Measurements from ENCODE around the gene RACGAP1.

RACGAP1 gene

GRCh38 chr12:49944046-49944445 is 81.2 kb downstream of the RACGAP1 start:
- no peak for TF ChIP-seq ZNF70 (CRISPR knock-in tag; IDR thresholded peaks at IDR 0.05)
- no peak for TF ChIP-seq OSR1 (CRISPR knock-in tag; IDR thresholded peaks at IDR 0.05)
- TF ChIP-seq ESRRG (CRISPR knock-in tag; IDR thresholded peaks at IDR 0.05): no peak
- no peak for TF ChIP-seq ZNF565 (CRISPR knock-in tag; conservative IDR thresholded peaks at IDR 0.05; ENCODE audit: low read depth)
- no peak for TF ChIP-seq CSDC2 (CRISPR knock-in tag; IDR thresholded peaks at IDR 0.05)
- no peak for TF ChIP-seq BACH2 (CRISPR knock-in tag; IDR thresholded peaks at IDR 0.05; ENCODE audit: borderline replicate concordance)
- no peak for TF ChIP-seq ZNF8 (CRISPR knock-in tag; IDR thresholded peaks at IDR 0.05)
- TF ChIP-seq, protein P1, sequence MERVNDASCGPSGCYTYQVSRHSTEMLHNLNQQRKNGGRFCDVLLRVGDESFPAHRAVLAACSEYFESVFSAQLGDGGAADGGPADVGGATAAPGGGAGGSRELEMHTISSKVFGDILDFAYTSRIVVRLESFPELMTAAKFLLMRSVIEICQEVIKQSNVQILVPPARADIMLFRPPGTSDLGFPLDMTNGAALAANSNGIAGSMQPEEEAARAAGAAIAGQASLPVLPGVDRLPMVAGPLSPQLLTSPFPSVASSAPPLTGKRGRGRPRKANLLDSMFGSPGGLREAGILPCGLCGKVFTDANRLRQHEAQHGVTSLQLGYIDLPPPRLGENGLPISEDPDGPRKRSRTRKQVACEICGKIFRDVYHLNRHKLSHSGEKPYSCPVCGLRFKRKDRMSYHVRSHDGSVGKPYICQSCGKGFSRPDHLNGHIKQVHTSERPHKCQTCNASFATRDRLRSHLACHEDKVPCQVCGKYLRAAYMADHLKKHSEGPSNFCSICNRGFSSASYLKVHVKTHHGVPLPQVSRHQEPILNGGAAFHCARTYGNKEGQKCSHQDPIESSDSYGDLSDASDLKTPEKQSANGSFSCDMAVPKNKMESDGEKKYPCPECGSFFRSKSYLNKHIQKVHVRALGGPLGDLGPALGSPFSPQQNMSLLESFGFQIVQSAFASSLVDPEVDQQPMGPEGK (CRISPR knock-in tag; IDR thresholded peaks at IDR 0.05; ENCODE audit: borderline replicate concordance): no peak
- no peak for TF ChIP-seq SNAI2 (CRISPR knock-in tag; IDR thresholded peaks at IDR 0.05)
- no peak for ATAC-seq

DNA sequence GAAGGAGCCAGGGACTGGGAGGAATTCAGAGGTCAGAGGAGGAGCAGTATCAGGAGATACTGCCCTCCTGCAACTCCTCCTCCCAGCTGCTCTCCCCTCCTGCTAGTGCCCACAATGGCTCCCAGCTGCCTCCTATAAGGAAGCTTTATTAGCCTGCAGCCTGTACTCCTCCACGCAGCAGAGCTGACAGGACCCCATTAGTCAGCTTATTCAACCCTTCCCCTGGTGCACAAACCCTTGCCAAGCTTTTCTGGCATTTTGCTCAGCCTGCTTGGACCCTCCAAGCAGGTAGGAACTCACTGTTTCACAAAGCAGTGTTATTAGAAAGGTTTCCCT is 81.7 kb downstream of the RACGAP1 start:
- ATAC-seq: no peak
- TF ChIP-seq, protein P2, sequence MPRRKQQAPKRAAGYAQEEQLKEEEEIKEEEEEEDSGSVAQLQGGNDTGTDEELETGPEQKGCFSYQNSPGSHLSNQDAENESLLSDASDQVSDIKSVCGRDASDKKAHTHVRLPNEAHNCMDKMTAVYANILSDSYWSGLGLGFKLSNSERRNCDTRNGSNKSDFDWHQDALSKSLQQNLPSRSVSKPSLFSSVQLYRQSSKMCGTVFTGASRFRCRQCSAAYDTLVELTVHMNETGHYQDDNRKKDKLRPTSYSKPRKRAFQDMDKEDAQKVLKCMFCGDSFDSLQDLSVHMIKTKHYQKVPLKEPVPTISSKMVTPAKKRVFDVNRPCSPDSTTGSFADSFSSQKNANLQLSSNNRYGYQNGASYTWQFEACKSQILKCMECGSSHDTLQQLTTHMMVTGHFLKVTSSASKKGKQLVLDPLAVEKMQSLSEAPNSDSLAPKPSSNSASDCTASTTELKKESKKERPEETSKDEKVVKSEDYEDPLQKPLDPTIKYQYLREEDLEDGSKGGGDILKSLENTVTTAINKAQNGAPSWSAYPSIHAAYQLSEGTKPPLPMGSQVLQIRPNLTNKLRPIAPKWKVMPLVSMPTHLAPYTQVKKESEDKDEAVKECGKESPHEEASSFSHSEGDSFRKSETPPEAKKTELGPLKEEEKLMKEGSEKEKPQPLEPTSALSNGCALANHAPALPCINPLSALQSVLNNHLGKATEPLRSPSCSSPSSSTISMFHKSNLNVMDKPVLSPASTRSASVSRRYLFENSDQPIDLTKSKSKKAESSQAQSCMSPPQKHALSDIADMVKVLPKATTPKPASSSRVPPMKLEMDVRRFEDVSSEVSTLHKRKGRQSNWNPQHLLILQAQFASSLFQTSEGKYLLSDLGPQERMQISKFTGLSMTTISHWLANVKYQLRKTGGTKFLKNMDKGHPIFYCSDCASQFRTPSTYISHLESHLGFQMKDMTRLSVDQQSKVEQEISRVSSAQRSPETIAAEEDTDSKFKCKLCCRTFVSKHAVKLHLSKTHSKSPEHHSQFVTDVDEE (CRISPR knock-in tag; IDR thresholded peaks at IDR 0.05): no peak
- TF ChIP-seq ARNTL (CRISPR knock-in tag; IDR thresholded peaks at IDR 0.05; ENCODE audit: borderline replicate concordance, low read depth) (no peak), ZNF565 (CRISPR knock-in tag; conservative IDR thresholded peaks at IDR 0.05; ENCODE audit: low read depth) (no peak), SNAI2 (CRISPR knock-in tag; IDR thresholded peaks at IDR 0.05) (no peak), PPARA (CRISPR knock-in tag; IDR thresholded peaks at IDR 0.05; ENCODE audit: borderline replicate concordance) (no peak), ZFP3 (CRISPR knock-in tag; IDR thresholded peaks at IDR 0.05) (no peak), ZC3H10 (CRISPR knock-in tag; IDR thresholded peaks at IDR 0.05) (no peak)

DNA sequence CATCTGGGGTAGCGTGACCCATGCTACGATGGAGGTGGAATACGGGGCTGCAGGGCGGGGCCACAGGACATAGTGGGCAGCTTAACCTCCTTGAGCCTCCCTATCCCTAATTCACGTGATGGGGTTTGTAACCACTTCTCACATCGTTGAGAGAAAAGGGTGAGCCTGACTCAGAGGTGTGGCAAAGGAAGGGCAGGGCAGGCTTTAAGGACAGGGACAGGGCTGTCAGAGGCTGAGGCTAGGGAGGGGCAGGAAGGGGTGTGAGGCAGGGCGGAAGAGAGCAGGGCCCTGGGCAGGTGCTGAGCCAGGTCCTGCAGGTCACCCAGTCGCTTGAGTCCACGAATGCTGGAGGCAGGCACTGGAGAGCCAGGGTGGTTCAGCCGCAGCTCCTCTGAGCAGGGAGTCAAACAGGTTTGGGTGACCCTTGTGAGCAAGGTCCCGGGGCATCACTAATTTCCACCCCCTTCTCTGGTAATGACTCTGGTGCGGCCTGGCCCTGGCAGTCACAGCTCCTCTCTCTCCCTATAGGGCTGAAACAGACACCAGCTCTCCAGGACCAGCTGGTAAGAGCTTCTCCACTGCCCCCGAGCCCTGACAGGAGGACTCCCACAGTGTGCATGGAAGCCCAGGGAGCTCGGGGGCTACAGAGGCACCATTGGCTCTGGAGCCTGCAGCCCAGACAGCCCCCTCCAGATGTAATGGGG is 82.2 kb downstream of the RACGAP1 start:
- no peak for ATAC-seq
- TF ChIP-seq, protein P3, sequence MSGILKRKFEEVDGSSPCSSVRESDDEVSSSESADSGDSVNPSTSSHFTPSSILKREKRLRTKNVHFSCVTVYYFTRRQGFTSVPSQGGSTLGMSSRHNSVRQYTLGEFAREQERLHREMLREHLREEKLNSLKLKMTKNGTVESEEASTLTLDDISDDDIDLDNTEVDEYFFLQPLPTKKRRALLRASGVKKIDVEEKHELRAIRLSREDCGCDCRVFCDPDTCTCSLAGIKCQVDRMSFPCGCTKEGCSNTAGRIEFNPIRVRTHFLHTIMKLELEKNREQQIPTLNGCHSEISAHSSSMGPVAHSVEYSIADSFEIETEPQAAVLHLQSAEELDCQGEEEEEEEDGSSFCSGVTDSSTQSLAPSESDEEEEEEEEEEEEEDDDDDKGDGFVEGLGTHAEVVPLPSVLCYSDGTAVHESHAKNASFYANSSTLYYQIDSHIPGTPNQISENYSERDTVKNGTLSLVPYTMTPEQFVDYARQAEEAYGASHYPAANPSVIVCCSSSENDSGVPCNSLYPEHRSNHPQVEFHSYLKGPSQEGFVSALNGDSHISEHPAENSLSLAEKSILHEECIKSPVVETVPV (CRISPR knock-in tag; IDR thresholded peaks at IDR 0.05): no peak
- TF ChIP-seq TOX (CRISPR knock-in tag; IDR thresholded peaks at IDR 0.05; ENCODE audit: borderline replicate concordance) (no peak), BACH2 (CRISPR knock-in tag; IDR thresholded peaks at IDR 0.05; ENCODE audit: borderline replicate concordance) (no peak), PPARA (CRISPR knock-in tag; IDR thresholded peaks at IDR 0.05; ENCODE audit: borderline replicate concordance) (no peak), ZFP30 (CRISPR knock-in tag; IDR thresholded peaks at IDR 0.05) (no peak), ISL1 (CRISPR knock-in tag; IDR thresholded peaks at IDR 0.05) (no peak), GLIS3 (CRISPR knock-in tag; IDR thresholded peaks at IDR 0.05) (no peak), OSR1 (CRISPR knock-in tag; IDR thresholded peaks at IDR 0.05) (no peak), RARB (CRISPR knock-in tag; IDR thresholded peaks at IDR 0.05) (no peak), ZFP3 (CRISPR knock-in tag; IDR thresholded peaks at IDR 0.05) (no peak), ZNF565 (CRISPR knock-in tag; conservative IDR thresholded peaks at IDR 0.05; ENCODE audit: low read depth) (no peak), CREB5 (CRISPR knock-in tag; IDR thresholded peaks at IDR 0.05; ENCODE audit: low read depth) (no peak), TCF4 (CRISPR knock-in tag; IDR thresholded peaks at IDR 0.05; ENCODE audit: borderline replicate concordance) (no peak), ARNTL (CRISPR knock-in tag; IDR thresholded peaks at IDR 0.05; ENCODE audit: borderline replicate concordance, low read depth) (no peak), SNAI2 (CRISPR knock-in tag; IDR thresholded peaks at IDR 0.05) (no peak)
- TF ChIP-seq, protein P4, sequence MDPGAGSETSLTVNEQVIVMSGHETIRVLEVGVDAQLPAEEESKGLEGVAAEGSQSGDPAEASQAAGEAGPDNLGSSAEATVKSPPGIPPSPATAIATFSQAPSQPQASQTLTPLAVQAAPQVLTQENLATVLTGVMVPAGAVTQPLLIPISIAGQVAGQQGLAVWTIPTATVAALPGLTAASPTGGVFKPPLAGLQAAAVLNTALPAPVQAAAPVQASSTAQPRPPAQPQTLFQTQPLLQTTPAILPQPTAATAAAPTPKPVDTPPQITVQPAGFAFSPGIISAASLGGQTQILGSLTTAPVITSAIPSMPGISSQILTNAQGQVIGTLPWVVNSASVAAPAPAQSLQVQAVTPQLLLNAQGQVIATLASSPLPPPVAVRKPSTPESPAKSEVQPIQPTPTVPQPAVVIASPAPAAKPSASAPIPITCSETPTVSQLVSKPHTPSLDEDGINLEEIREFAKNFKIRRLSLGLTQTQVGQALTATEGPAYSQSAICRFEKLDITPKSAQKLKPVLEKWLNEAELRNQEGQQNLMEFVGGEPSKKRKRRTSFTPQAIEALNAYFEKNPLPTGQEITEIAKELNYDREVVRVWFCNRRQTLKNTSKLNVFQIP (CRISPR knock-in tag; IDR thresholded peaks at IDR 0.05; ENCODE audit: borderline replicate concordance, low read depth): no peak
- TF ChIP-seq, protein P2 (CRISPR knock-in tag; IDR thresholded peaks at IDR 0.05): no peak
